SW480 (cell line): Measurements from ENCODE around the gene TGM2.
A peak's percentile ranks its signal among the peaks of the same experiment; 100 is the strongest.

ENCODE experiments used
- DNase-seq: peaks from one replicate; pipeline ENCODE4 v3.0.0-alpha.2; 2016; ENCODE audit warnings: low spot score

TGM2 gene

GRCh38 chr20:38161412-38161774 lies 3.7 kb downstream of the TGM2 start:
- DNase-seq: no peak

- no peak for DNase-seq
These were observed 4.9 kb downstream of the TGM2 start for GRCh38 chr20:38159957-38160756.

GRCh38 chr20:38159566-38159956 lies 5.5 kb downstream of the TGM2 start:
- no peak for DNase-seq

GRCh38 chr20:38158701-38159351 lies 6.2 kb downstream of the TGM2 start:
- DNase-seq: no peak

GRCh38 chr20:38157635-38158495 lies 7.2 kb downstream of the TGM2 start:
- no peak for DNase-seq

- no peak for DNase-seq
These were observed 8.0 kb downstream of the TGM2 start for GRCh38 chr20:38156888-38157634.

- DNase-seq: no peak
These were observed 8.8 kb downstream of the TGM2 start for GRCh38 chr20:38156280-38156679.

- DNase-seq: no peak
These were observed 9.3 kb downstream of the TGM2 start for GRCh38 chr20:38155811-38156210.

- no peak for DNase-seq
These were observed 11.7 kb downstream of the TGM2 start for GRCh38 chr20:38153401-38153800.

GRCh38 chr20:38152621-38153221 lies 12.3 kb downstream of the TGM2 start:
- DNase-seq: peak; percentile 82

- no peak for DNase-seq
These were observed 12.9 kb downstream of the TGM2 start for GRCh38 chr20:38152175-38152620.

- DNase-seq: no peak
These were observed 13.6 kb downstream of the TGM2 start for GRCh38 chr20:38151455-38151854.

- DNase-seq: no peak
These were observed 14.5 kb downstream of the TGM2 start for GRCh38 chr20:38150335-38151170.

- no peak for DNase-seq
These were observed 16.6 kb downstream of the TGM2 start for GRCh38 chr20:38148328-38149102.

- no peak for DNase-seq
These were observed 17.3 kb downstream of the TGM2 start for GRCh38 chr20:38147751-38148150.

GRCh38 chr20:38147163-38147562 lies 17.9 kb downstream of the TGM2 start:
- no peak for DNase-seq

- DNase-seq: no peak
These were observed 18.4 kb downstream of the TGM2 start for GRCh38 chr20:38146628-38147027.

- DNase-seq: no peak
These were observed 18.9 kb downstream of the TGM2 start for GRCh38 chr20:38146156-38146555.

- no peak for DNase-seq
These were observed 19.4 kb downstream of the TGM2 start for GRCh38 chr20:38145729-38146075.
